ENCODE data around the gene OPRD1.

GRCh38 chr1:28815533-28816185 lies 3.7 kb downstream of the OPRD1 start:
- TF ChIP-seq CTCF (IDR thresholded peaks at IDR 0.05) (no peak), POLR2A (IDR thresholded peaks at IDR 0.05) (no peak)

Data from lower leg skin (tissue), 3 donors.